Hypothalamus (tissue), 51 donors: ENCODE data around the gene BBS7.
A peak's percentile ranks its signal among the peaks of the same experiment; 100 is the strongest.

Experiments used
- DNase-seq, 51 donors: peaks; one replicate each; lab custom pipeline; 2025; lab: John Stamatoyannopoulos, UW

BBS7 gene

DNA sequence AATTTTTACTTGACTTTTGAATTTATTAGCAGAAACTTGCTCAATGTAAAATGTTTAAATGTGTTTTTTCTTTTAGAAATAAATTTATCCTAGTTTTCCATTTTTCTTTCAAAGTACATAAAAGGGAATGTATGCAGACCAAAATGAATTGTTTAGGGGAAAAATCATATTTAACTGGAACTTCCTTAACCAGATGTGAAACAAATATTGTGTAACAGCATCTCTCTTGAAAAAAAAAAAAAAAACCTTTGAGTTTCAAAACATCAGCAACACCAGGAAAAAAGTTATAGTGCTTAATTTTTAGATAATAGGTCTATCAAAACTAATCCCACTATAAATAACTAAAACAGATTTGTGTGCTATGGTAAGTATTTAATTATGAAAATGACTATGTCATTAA is 32.1 kb downstream of the BBS7 start:
- DNase-seq = no peak

DNA sequence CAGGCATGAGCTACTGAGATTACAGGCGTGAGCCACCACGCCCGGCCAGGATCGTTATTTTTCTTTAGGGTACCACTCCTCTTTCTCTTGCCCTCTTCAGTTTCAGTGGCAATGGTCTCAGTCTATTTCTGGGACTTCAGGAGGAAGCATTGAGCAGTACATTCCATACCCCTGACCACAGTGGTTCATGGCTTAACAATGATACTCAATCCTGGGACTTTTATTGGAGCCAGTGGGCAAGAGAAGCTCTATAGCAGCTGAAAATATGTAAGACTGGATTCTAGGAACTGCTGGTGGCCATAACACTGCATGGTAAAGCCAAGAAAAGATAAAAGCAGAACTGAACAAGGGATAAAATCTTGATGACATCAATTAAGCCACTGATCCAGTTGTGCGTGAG is 40.8 kb downstream of the BBS7 start:
- no peak for DNase-seq

GRCh38 chr4:121827853-121828252 is 42.4 kb downstream of the BBS7 start:
- no peak for DNase-seq

DNA sequence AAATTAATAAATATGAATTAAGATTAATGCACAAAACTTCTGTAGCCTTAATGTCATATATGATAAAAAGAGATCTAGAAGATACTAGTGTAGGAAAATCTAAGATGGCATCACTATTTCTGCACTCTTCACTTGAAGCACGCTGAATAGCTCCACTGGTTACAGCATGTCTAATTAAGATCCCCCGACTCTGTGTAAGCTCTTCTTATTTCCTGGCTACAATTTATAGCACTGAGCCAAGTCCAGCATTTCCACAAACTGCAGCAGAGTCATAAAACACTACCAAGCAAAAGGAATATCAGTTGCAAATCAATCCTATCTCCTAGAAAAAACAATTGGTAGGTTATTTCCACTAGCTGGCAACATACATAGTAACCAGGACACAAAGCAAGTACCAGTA is 45.3 kb downstream of the BBS7 start:
- no peak for DNase-seq

DNA sequence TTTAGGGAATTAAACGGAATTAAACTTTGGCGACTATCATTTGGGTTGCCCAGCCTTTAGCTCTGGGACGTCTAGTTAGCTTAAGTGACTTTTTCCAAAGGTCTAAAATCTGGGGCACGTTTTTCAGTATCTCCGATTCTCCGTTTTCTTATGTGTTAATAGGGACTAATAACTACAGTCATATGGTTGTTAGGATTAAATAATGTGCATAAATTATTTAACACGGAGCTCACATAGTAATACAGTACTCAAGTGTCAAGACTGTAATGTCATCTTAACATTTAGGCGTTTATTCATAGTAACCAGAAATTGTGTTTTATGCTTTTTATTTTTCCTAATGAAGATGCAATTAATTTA is 46.1 kb downstream of the BBS7 start:
- DNase-seq = no peak

DNA sequence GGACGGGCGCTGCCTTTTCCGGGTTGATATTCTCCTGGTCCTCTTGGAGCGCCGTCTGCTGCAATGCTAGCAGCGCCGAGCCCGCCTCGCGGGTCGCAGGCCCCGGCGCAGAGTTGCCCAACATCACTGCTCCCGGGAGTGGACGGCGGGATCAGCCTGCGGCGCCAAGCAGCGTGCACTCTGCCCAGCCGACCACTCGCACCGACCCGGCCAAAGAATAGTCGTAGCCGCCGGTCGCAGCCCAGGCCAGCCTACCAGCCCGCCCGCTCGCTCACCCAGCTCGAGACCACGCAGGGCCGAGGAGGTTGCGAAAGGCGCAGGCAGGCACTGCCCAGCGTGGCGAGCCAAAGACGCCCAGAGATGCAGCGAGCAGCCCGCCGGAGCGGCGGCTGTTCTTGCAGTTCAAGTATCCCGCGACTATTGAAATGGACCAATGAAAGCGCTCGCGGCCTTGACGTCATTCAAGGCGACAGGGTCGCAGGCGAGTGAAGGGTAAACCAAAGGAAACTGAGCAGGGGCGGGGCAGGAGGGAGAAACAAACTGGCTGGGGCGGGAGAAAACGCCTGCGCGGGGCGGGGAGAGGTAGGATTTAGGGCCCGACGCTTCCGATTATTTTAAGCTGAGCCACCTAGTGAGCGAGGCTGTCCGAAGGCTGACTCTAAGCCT is 46.6 kb downstream of the BBS7 start, which contains the start of gene CCNA2:
TSS of gene CCNA2 (minus strand) at position 379 of the 666 bp plus-strand sequence. CDS start at position 124, 255 bp downstream.
- peak; percentile 46 to 97 (median 88) for DNase-seq

- DNase-seq = peak in 7 of 51 donors; percentile 1 to 23 (median 16)
Measured at GRCh38 chr4:121822796-121823504, 47.3 kb downstream of the BBS7 start.

GRCh38 chr4:121822047-121822446 is 48.2 kb downstream of the BBS7 start:
- no peak for DNase-seq

GRCh38 chr4:121819216-121819965 is 50.9 kb downstream of the BBS7 start:
- DNase-seq = no peak

DNA sequence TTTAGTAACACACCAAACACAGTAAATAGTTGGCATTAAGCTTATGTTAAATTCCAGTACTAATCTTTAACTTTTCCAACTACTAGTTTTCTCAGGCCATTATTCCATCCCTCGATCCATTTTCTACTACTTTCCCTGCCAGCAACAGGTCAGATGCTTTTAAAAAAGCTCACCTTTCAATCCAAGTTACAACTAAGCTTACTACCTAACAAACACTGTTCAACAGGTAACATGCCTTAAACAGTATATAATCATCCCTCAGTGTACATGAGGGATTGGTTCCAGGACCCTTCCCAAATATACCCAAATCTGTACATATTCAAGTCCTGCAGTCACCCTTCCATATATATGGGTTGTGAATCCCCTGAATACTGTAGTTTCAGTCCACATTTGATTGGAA is 52.1 kb downstream of the BBS7 start:
- DNase-seq = no peak

DNA sequence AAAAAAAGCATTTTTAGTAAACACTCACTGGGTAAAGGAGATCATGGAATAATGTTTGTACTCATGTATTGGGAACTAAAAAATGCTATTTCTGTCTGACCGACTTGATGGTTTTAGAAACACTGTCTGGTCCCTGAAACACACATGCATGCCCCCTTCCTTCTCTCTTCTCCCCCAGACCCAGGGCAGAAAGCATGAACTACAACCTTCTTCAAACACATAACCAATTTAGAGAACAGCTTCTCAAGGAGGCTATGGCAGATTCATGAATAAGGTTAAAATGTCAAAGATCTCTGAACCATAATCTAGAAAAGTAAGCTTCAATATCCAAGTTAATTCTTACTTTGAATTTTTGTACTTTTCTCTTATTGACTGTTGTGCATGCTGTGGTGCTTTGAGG is 52.6 kb downstream of the BBS7 start:
- DNase-seq = no peak

DNA sequence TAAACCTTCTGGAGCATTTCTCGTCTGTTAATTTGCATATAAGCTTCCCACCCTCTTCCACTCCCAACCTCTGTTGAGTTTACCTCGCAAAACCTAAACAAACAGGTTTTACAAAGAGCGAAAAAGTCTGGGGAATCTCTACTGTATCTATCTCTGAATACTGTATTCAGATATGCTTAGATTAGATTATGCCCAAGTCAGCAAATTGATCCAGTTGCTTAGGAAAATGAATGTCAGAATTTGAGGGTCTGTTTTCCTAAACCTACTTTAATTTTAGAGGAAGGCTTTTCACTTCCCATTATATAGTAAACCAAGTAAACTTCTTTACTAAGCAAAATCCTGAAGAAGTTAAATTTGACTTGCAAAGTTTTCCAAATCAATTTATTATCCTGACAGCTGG is 53.3 kb downstream of the BBS7 start:
- no peak for DNase-seq

GRCh38 chr4:121814756-121815155 is 55.5 kb downstream of the BBS7 start:
- DNase-seq = no peak

DNA sequence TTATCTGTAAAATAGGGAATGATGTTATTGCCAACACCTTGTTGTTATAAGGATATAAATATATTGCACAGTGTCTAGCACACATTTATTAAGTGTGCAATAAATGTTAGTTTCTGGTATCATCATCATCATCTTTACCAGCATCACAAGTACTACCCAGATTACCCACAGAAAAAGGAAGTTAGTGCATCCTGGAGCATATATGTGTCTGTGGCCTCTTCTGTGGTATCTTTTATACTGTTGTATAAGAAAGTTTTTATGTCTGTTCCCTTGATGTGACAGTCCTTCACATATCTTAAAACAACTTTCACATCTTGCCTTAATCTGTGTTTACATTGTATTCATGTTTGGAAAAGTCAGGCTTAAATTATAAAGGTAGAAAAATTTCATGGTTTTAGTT is 59.2 kb downstream of the BBS7 start:
- no peak for DNase-seq

- no peak for DNase-seq
Measured at GRCh38 chr4:121806411-121806810, 63.9 kb downstream of the BBS7 start.

DNA sequence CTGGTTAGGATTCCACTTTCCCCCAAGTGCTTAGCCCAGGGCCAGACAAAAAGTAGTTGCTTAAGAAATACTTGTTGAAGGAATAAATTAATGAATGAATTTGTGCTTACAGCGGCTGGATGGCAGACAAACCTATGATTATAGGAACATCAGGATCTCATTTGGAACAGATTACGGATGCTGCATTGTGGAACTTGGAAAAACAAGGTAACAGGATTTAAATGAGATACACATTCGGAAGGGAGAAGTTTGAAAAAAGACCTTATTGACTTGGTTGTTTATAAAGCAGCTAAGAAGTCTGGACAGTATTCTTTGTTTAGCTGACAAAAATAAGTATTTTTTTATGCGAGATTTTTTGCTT is 68.6 kb downstream of the BBS7 start:
- no peak for DNase-seq

DNA sequence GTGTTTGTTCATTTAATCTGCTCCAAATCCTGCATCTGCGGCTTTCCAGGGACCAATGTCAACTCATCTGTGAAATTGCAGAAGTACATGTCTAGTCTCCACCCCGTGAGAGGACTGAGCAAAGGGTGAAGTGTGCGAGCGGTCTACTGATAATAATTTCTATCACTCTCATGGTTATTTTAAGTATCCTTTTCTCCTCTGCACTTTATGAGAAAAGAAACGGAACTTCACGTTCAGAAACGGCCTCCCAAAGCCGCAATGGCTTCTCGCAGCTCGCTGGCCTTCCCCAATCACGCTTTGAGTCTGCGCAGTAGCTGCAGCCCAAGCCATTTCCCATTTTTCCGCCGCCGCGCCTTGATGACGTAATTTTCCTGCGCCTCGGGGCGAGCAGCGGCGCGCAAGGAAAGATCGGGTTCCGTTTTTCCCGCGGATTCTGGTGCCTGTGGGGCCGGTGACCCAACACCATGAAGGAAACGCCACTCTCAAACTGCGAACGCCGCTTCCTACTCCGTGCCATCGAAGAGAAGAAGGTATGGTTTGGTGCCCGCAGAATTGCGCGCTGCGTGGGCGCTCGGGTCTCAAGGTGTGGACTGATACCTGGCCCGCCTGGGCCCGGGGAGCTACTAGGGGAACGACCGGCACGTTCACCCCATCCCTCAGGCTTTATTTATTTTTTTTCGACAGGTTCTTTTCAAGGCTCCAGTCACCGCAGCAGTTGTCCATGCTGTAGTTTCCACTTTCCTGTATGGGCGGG is 69.1 kb downstream of the BBS7 start, which contains the start of gene EXOSC9:
TSS of gene EXOSC9 (plus strand) at position 363 of the 754 bp plus-strand sequence. CDS start at position 465, 102 bp downstream.
- peak; percentile 36 to 94 (median 81) for DNase-seq

DNA sequence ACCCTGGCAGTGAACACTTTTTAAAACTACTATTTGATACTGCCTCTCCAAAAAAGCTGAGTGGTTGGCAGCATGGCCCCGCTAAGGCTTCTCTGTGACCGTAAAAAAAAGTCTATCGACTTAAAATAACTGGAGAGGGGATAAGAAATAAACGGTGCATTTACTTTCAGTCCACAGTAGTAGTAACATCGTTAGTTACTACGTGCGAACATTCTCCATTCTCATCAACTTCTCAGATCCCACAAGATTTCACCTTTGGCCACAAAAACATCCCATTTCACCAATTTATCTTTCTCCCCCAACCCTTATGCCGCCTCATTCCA is 69.7 kb downstream of the BBS7 start:
- no peak for DNase-seq

DNA sequence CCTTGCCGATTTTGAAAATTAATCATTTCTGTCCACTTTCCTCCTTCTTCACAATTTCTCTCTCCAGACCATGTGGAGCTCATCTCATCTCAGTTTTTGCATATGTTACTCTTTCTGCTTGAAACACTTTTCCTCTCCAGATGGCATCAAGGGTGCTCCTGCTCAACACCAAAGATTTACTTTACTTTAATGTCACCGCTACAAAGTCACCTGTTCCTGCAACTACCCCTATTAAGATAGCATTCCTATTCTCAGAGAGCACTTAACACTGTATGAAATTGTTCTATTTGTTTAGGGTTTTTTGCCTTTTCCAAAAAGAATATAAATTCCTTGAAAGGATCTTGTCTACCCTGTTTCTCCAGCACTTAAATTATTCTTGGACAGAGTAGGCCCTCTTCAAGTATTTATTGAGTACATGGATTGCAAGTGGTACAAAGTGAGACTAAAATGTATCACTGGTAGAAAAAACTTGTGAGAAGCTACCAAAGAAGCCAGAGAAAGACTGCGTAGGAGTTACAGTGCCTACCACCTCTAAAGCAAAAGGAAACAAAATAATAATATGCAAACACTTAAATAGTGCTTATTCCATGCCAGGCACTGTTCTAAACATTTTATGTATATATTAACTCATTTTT is 70.3 kb downstream of the BBS7 start:
- no peak for DNase-seq

DNA sequence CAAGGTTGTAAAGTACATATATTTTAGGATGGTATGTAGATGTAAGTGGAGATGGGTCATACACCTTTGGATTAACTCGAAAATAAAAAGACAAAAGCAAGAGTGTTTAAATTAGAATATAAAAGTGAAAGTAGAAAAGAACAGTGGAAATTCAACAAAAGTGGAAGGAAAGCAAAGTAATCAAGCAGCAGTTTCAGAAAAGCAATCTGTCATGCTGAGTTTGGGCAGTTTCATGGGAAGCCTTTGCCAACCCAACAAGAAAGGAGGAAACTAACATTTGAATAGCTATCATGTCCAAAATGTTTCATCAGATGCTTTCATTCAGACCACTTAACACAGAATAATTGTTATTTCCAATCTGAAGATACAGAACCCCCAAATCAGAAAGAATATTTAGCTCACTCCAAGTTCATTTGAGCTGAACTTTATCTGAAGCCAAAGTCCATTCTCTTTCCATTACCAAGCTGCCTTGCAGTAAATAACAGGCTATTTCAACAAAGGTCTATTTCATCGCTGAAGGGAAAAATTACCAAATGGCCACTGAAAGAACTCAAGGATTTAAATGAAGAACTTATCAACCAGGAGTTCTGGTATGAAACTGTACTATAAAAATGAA is 71.0 kb downstream of the BBS7 start:
- DNase-seq = no peak
